ENCODE results near the gene AIG1. TPM values are rescaled to one million over a fixed set of nuclear protein-coding genes. Genes with fewer than 3 reads are reported as not detected.

Gene AIG1
- total RNA-seq, 2 experiments from 2014 or later = 16.1 to 20.0 TPM

DNA sequence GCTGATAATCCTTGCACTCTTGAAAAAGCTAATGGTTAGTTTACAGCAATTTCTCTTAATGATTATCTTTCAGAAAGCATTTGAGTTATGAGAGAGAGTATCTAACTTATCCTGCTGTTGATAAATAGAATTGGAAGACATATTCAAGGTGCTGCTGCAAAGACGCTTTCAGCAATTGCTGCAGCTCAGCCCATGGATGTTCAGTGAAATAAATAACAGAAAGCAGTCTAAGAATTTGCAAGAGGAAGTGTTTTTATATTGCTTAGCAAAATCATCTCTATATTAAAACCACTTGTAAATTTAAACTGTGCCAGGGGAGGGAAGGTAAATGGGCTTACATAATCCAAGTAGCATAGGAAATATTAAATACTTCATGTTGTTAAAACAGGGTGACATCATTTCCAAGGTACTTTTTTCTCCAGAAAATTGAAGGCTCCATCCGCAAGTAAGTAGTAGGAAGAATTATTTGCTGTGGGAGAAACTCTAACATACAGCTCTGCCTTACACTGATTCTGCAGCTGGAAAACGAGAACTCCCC lies 201.3 kb downstream of the AIG1 start:
- no peaks in the 10 kb centered on the region for H3K4me1 Mint-ChIP-seq (ENCODE audit: low read depth)
- DNase-seq (no peak), ATAC-seq (no peak)
- TF ChIP-seq, protein P1, sequence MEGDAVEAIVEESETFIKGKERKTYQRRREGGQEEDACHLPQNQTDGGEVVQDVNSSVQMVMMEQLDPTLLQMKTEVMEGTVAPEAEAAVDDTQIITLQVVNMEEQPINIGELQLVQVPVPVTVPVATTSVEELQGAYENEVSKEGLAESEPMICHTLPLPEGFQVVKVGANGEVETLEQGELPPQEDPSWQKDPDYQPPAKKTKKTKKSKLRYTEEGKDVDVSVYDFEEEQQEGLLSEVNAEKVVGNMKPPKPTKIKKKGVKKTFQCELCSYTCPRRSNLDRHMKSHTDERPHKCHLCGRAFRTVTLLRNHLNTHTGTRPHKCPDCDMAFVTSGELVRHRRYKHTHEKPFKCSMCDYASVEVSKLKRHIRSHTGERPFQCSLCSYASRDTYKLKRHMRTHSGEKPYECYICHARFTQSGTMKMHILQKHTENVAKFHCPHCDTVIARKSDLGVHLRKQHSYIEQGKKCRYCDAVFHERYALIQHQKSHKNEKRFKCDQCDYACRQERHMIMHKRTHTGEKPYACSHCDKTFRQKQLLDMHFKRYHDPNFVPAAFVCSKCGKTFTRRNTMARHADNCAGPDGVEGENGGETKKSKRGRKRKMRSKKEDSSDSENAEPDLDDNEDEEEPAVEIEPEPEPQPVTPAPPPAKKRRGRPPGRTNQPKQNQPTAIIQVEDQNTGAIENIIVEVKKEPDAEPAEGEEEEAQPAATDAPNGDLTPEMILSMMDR (IDR thresholded peaks at IDR 0.05) = no peak
- H3K9me3 Mint-ChIP-seq = peaks cover 6% of the 10 kb centered on the region
- POLR2A ChIA-PET = no interaction called here
- H3K36me3 Mint-ChIP-seq (ENCODE audit: low read depth) = no peaks in the 10 kb centered on the region
- intact Hi-C loops (cut with micrococcal nuclease) = no loop called here
- H3K4me3 Mint-ChIP-seq = no peak overlapping the region
- CTCF ChIA-PET = interaction anchor here (1.5 kb wide), 1 partner anchor 47 kb away, joined by 3 read pairs; no protein-coding TSS in a partner anchor
- no peaks in the 10 kb centered on the region for H3K27me3 Mint-ChIP-seq
- H3K27ac Mint-ChIP-seq = no peak overlapping the region

DNA sequence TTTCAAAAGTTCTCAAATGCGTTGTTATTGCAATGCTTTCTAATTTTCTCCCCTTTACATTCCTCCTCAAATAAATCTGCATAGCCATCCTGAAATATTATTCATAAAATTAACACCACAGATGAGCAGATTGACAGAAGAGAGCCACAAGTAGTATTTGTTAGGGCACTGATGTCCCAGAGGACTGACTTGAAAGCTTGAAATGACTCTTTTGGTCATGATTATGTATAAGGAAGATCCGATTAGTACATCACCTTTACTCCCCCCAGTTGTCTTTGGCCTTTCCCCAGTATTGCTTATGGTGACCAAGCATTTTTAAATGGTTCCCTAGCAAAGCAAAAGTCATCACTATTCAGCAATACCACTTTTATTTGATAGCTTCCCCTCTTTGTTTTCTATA lies 202.2 kb downstream of the AIG1 start:
- CTCF ChIA-PET = no interaction called here

DNA sequence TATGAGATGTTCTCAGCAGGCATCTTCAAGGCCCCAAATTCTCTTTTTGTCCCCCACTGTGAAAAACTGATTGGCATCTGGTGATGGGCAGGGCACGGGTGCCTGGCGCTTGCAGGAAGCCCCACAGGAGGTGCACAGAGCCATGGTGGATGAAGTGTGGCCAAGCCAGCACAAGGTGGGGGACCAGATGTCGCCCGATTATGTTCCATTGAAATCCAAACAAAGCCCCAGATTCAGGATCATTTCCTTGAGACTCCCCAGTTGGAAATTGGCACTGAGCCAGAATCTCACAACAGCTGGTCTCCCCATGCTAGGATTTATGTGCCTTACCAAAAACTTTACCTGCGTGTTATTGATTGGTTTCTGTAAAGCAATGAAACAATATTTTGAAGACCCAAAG lies 203.7 kb downstream of the AIG1 start:
- Mint-ChIP-seq H3K4me1 (ENCODE audit: low read depth) (no peaks in the 10 kb centered on the region), H3K27ac (no peak overlapping the region), H3K27me3 (no peaks in the 10 kb centered on the region), H3K36me3 (ENCODE audit: low read depth) (no peaks in the 10 kb centered on the region), H3K4me3 (no peak overlapping the region), H3K9me3 (peaks cover 1% of the 10 kb centered on the region)
- POLR2A ChIA-PET = no interaction called here
- intact Hi-C loops (cut with micrococcal nuclease) = no loop called here
- DNase-seq = no peak
- TF ChIP-seq, protein P1 (IDR thresholded peaks at IDR 0.05) = no peak
- CTCF ChIA-PET = no interaction called here
- no peak for ATAC-seq

More for the DNA sequence above, 202.2 kb downstream of the AIG1 start:
- intact Hi-C loops (cut with micrococcal nuclease) = no loop called here
- DNase-seq (no peak), ATAC-seq (no peak)
- Mint-ChIP-seq H3K4me3 (no peak overlapping the region), H3K9me3 (peaks cover 6% of the 10 kb centered on the region), H3K4me1 (ENCODE audit: low read depth) (no peaks in the 10 kb centered on the region), H3K27me3 (no peaks in the 10 kb centered on the region), H3K36me3 (ENCODE audit: low read depth) (no peaks in the 10 kb centered on the region), H3K27ac (no peak overlapping the region)
- POLR2A ChIA-PET = no interaction called here
- TF ChIP-seq, protein P1 (IDR thresholded peaks at IDR 0.05) = no peak

DNA sequence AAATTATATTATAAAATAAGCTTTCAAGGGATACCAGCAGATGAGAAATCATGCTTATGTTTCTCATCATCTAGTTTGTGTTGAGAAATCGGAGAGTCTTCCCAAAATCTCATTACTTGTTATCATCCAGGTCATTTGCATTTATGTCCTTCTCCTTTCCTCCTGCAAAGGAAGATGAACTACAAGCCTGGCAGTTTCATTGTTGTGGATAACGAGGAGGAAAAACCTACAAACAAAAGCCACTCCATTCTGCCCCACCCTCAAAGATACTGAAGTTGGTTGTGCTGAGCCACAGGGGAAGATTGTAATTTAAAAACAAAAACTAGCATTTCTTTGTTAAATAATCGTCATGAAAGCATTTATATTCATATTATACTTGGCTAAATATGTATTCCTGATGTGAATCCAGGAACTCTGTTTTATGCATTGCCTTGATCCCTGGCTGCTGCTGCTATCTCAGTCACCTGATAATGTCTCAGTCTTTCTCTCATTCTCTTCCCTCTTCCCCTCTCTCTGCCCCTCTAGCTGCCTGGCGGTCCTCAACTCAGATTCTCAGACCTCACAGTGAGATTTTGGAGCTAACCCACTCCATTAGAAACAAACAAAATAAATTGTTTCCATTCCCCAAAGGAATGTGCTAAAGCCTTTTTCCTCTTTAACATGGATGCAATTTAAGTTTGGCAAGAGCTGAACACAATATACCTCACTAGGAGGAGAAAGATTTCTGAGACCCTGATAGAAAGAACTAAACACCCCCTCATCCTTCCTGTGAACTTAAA lies 204.5 kb downstream of the AIG1 start:
- ATAC-seq (no peak), DNase-seq (no peak)
- Mint-ChIP-seq H3K36me3 (ENCODE audit: low read depth) (no peaks in the 10 kb centered on the region), H3K27ac (no peak overlapping the region), H3K27me3 (no peaks in the 10 kb centered on the region), H3K4me3 (no peak overlapping the region), H3K9me3 (no peaks in the 10 kb centered on the region), H3K4me1 (ENCODE audit: low read depth) (no peaks in the 10 kb centered on the region)
- intact Hi-C loops (cut with micrococcal nuclease) = no loop called here
- TF ChIP-seq, protein P1 (IDR thresholded peaks at IDR 0.05) = no peak
- ChIA-PET CTCF (no interaction called here), POLR2A (no interaction called here)

DNA sequence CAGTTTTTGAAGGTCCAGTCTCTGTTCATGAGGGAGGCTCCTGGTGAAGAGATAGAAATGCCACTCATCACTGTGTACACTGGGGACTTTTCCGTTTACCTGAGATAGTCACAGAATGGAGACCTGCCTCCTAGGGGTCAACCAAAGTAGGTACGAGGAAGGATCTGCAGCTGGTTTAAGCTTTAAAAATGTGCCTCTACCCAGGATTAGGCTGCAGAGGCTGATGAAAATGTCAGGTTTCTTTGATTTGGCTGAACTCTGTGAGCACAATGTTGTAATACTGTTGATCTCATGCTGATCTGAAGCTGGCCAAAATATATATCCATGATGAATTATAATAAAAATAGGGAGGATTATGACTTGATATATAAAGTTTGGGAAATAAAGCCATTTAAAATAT lies 207.1 kb downstream of the AIG1 start:
- Mint-ChIP-seq H3K27ac (no peak overlapping the region), H3K36me3 (ENCODE audit: low read depth) (peaks cover 3% of the 10 kb centered on the region), H3K9me3 (peaks cover 5% of the 10 kb centered on the region), H3K27me3 (no peaks in the 10 kb centered on the region), H3K4me1 (ENCODE audit: low read depth) (no peaks in the 10 kb centered on the region), H3K4me3 (no peak overlapping the region)
- intact Hi-C loops (cut with micrococcal nuclease) = no loop called here
- DNase-seq (no peak), ATAC-seq (no peak)
- TF ChIP-seq, protein P1 (IDR thresholded peaks at IDR 0.05) = no peak
- ChIA-PET POLR2A (no interaction called here), CTCF (interaction anchor here (1.0 to 1.1 kb wide), 3 partner anchors 12 to 793 kb away, joined by 3 read pairs; no protein-coding TSS in a partner anchor)

Measured in activated CD8-positive, alpha-beta T cell treated with anti-CD3 and anti-CD28 coated beads for 36 hours (primary cell).